DMS53 treated with DMSO at 0.1 percent for 48 hours (cell line): ENCODE results near the gene ALS2.
"Not testable (repeated sequence)": the region's sequence is repeated elsewhere in the genome, so short reads cannot be mapped to it uniquely, and the experiment has no call there.

Experiments used
- DNase-seq: peaks from one replicate; lab custom pipeline; 2025; ENCODE audit not compliant: unreplicated experiment; lab: John Stamatoyannopoulos, UW

The ALS2 gene

GRCh38 chr2:201794294-201794693 lies 13.6 kb upstream of the ALS2 start:
- DNase-seq, result no peak

- no peak for DNase-seq
Measured at GRCh38 chr2:201793631-201794030, 12.9 kb upstream of the ALS2 start.

GRCh38 chr2:201790989-201791388 lies 10.3 kb upstream of the ALS2 start:
- no peak for DNase-seq

- DNase-seq, result no peak
Measured at GRCh38 chr2:201790291-201790690, 9.6 kb upstream of the ALS2 start.

GRCh38 chr2:201789395-201789794 lies 8.7 kb upstream of the ALS2 start:
- no peak for DNase-seq

GRCh38 chr2:201788371-201788770 lies 7.6 kb upstream of the ALS2 start:
- no peak for DNase-seq

GRCh38 chr2:201786471-201786870 lies 5.7 kb upstream of the ALS2 start:
- DNase-seq, result no peak

GRCh38 chr2:201785135-201785534 lies 4.4 kb upstream of the ALS2 start:
- no peak for DNase-seq

- DNase-seq, result no peak
Measured at GRCh38 chr2:201784563-201784962, 3.8 kb upstream of the ALS2 start.

GRCh38 chr2:201781557-201782051 lies 871 bp upstream of the ALS2 start:
- DNase-seq, result peak; percentile 67

GRCh38 chr2:201779901-201780673 lies 646 bp downstream of the ALS2 start:
- DNase-seq, result peak; percentile 49

GRCh38 chr2:201777869-201778268 lies 2.9 kb downstream of the ALS2 start:
- no peak for DNase-seq

GRCh38 chr2:201777043-201777442 lies 3.7 kb downstream of the ALS2 start:
- no peak for DNase-seq

GRCh38 chr2:201775326-201775725 lies 5.4 kb downstream of the ALS2 start:
- DNase-seq, result peak; percentile 77

GRCh38 chr2:201774546-201774945 lies 6.2 kb downstream of the ALS2 start:
- no peak for DNase-seq

GRCh38 chr2:201773990-201774389 lies 6.7 kb downstream of the ALS2 start:
- no peak for DNase-seq

GRCh38 chr2:201769666-201770373 lies 10.9 kb downstream of the ALS2 start:
- no peak for DNase-seq

GRCh38 chr2:201768918-201769317 lies 11.8 kb downstream of the ALS2 start:
- DNase-seq, result no peak

GRCh38 chr2:201765799-201766198 lies 14.9 kb downstream of the ALS2 start:
- no peak for DNase-seq

GRCh38 chr2:201764469-201764868 lies 16.3 kb downstream of the ALS2 start:
- not testable (repeated sequence) for DNase-seq

- no peak for DNase-seq
Measured at GRCh38 chr2:201761101-201761500, 19.6 kb downstream of the ALS2 start.

GRCh38 chr2:201759567-201759966 lies 21.2 kb downstream of the ALS2 start:
- no peak for DNase-seq
